HepG2 (cell line): ENCODE data around the gene SLC6A6. TPM values are rescaled to one million over a fixed set of nuclear protein-coding genes. Genes with fewer than 3 reads are reported as not detected.
A peak's percentile ranks its signal among the peaks of the same experiment; 100 is the strongest.

ENCODE experiments used
- ARID2 ChIP-seq: sonication (generic); formaldehyde crosslinking; IDR thresholded peaks from 2 replicates; pipeline ENCODE4 v1.8.1; 2022; ENCODE audit warnings: mild to moderate bottlenecking, missing genetic modification reagents, borderline replicate concordance
- ELF4 ChIP-seq: sonication (generic); formaldehyde crosslinking; IDR thresholded peaks from 2 replicates; pipeline ENCODE4 v1.5.0; 2020; ENCODE audit warnings: missing genetic modification reagents, mild to moderate bottlenecking, moderate library complexity, borderline replicate concordance
- GATAD2A ChIP-seq: IDR thresholded peaks from 2 replicates; pipeline ENCODE4 v1.6.1; 2016
- MEIS1 ChIP-seq: sonication (generic); formaldehyde crosslinking; IDR thresholded peaks from 2 replicates; pipeline ENCODE4 v1.9.0; 2021; ENCODE audit warnings: mild to moderate bottlenecking, missing genetic modification reagents, moderate library complexity, borderline replicate concordance
- NONO ChIP-seq, 2 experiments: fragments of 450-650 bp in 1 of 2; sonication (generic) in 1 of 2; formaldehyde crosslinking in 1 of 2; IDR thresholded peaks in 1 of 2; conservative IDR thresholded peaks in 1 of 2; 2 replicates each; pipeline versions ENCODE4 v1.6.1 to v1.8.0; 2017 to 2022; ENCODE audit warnings: mild to moderate bottlenecking in 1 of 2, missing genetic modification reagents in 1 of 2, moderate library complexity in 1 of 2
- SP1 ChIP-seq, 2 experiments: fragments of 450-650 bp in 1 of 2; sonication (generic) in 1 of 2; formaldehyde crosslinking in 1 of 2; IDR thresholded peaks; 2 replicates each; pipeline versions ENCODE4 v1.4.0 to v1.6.1; 2016 to 2020; ENCODE audit warnings: missing genetic modification reagents in 1 of 2
- ZFP90 ChIP-seq: sonication (generic); formaldehyde crosslinking; IDR thresholded peaks from 2 replicates; pipeline ENCODE4 v1.8.0; 2022; ENCODE audit warnings: missing genetic modification reagents, mild to moderate bottlenecking, inconsistent platforms, borderline replicate concordance
- ZNF17 ChIP-seq: sonication (generic); formaldehyde crosslinking; IDR thresholded peaks from 2 replicates; pipeline ENCODE4 v1.5.0; 2020; ENCODE audit warnings: mild to moderate bottlenecking, missing genetic modification reagents
- ZNF343 ChIP-seq: sonication (generic); formaldehyde crosslinking; IDR thresholded peaks from 2 replicates; pipeline ENCODE4 v1.4.0; 2020; ENCODE audit warnings: mild to moderate bottlenecking, missing genetic modification reagents
- ZNF569 ChIP-seq: sonication (generic); formaldehyde crosslinking; IDR thresholded peaks from 2 replicates; pipeline ENCODE4 v1.5.0; 2020; ENCODE audit warnings: mild to moderate bottlenecking, missing genetic modification reagents, moderate library complexity, borderline replicate concordance
- polyA plus RNA-seq, 8 experiments: library from polyadenylated mRNA; depleted of rRNA in 3 of 8; stranded (reverse) in 7 of 8; unstranded in 1 of 8; fragments of >200 nt; fragmentation: Illumina TruSeq in 4 of 8; extraction: Trizol in 4 of 8; gene quantifications; 2 replicates each; pipeline versions ENCODE4 v1.2.1 to v1.2.3, GENCODE V29; 2011 to 2016; ENCODE audit warnings: low read depth in 4 of 8, missing spikeins in 1 of 8, mixed read lengths in 1 of 8; ENCODE audit not compliant: insufficient read depth in 1 of 8
- total RNA-seq, 5 experiments: library from RNA; depleted of rRNA; stranded (reverse); fragments of >200 nt; fragmentation: Illumina TruSeq; extraction: Trizol; gene quantifications; 2 replicates each; pipeline ENCODE4 v1.2.3, GENCODE V29; 2016; ENCODE audit warnings: low read depth in 1 of 5
- TF ChIP-seq, protein P1 (sequence below): sonication (generic); formaldehyde crosslinking; IDR thresholded peaks from 2 replicates; pipeline ENCODE4 v1.5.1; 2020; ENCODE audit warnings: mild to moderate bottlenecking, missing genetic modification reagents, borderline replicate concordance
- TF ChIP-seq, protein P2 (sequence below): sonication (generic); formaldehyde crosslinking; IDR thresholded peaks from 2 replicates; pipeline ENCODE4 v1.4.0; 2020; ENCODE audit warnings: missing genetic modification reagents
- TF ChIP-seq, protein P3 (sequence below): sonication (generic); formaldehyde crosslinking; IDR thresholded peaks from 2 replicates; pipeline ENCODE4 v1.4.0; 2020; ENCODE audit warnings: mild to moderate bottlenecking, missing genetic modification reagents

SLC6A6 gene
- total and polyA plus RNA-seq, 2 of the 13 experiments (the other 11 are each of a cell fraction or from before 2014, with no cell fraction given), result 14.1 to 20.7 TPM

DNA sequence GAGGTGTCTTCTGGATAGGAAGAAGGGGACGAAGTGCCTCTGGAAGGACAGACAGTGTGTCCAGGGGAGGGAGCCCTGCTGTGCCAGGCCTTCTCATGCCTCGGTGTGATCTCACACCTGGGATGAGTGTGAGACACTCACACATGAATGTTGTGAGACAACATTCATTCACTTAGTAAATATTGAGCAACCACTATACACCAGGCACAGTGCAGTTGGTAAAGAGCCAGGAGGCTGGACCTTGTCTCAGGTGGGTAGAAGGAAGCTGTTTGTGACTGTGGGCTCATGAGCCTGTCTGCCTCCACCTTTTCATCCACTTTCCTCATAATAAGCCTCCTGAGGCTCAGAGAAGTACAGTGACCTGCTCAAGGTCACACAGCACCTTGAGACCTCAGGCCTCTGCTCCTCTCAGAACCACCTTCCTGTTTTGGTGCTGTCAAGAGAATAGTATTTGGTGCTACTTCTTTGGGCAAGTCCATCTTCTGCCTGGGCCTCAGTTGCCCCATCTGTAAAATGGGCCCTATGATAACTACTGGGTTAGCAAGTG lies 20.9 kb downstream of the SLC6A6 start (continued):
- no peak for TF ChIP-seq ZFP90
- no peak for TF ChIP-seq ARID2 (CRISPR knock-in tag)
- no peak for TF ChIP-seq ZNF17 (CRISPR knock-in tag)
- TF ChIP-seq SP1 (IDR thresholded peaks at IDR 0.05), result no peak
- no peak for TF ChIP-seq SP1 (CRISPR knock-in tag; IDR thresholded peaks at IDR 0.05)
- no peak for TF ChIP-seq ZNF343 (CRISPR knock-in tag)
- TF ChIP-seq, protein P1, sequence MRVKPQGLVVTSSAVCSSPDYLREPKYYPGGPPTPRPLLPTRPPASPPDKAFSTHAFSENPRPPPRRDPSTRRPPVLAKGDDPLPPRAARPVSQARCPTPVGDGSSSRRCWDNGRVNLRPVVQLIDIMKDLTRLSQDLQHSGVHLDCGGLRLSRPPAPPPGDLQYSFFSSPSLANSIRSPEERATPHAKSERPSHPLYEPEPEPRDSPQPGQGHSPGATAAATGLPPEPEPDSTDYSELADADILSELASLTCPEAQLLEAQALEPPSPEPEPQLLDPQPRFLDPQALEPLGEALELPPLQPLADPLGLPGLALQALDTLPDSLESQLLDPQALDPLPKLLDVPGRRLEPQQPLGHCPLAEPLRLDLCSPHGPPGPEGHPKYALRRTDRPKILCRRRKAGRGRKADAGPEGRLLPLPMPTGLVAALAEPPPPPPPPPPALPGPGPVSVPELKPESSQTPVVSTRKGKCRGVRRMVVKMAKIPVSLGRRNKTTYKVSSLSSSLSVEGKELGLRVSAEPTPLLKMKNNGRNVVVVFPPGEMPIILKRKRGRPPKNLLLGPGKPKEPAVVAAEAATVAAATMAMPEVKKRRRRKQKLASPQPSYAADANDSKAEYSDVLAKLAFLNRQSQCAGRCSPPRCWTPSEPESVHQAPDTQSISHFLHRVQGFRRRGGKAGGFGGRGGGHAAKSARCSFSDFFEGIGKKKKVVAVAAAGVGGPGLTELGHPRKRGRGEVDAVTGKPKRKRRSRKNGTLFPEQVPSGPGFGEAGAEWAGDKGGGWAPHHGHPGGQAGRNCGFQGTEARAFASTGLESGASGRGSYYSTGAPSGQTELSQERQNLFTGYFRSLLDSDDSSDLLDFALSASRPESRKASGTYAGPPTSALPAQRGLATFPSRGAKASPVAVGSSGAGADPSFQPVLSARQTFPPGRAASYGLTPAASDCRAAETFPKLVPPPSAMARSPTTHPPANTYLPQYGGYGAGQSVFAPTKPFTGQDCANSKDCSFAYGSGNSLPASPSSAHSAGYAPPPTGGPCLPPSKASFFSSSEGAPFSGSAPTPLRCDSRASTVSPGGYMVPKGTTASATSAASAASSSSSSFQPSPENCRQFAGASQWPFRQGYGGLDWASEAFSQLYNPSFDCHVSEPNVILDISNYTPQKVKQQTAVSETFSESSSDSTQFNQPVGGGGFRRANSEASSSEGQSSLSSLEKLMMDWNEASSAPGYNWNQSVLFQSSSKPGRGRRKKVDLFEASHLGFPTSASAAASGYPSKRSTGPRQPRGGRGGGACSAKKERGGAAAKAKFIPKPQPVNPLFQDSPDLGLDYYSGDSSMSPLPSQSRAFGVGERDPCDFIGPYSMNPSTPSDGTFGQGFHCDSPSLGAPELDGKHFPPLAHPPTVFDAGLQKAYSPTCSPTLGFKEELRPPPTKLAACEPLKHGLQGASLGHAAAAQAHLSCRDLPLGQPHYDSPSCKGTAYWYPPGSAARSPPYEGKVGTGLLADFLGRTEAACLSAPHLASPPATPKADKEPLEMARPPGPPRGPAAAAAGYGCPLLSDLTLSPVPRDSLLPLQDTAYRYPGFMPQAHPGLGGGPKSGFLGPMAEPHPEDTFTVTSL (CRISPR knock-in tag), result no peak
- no peak for TF ChIP-seq ELF4
- TF ChIP-seq MEIS1 (CRISPR knock-in tag), result 0 out of 2 replicates have a peak, but pooled peaks have one; percentile 56
- TF ChIP-seq, protein P2, sequence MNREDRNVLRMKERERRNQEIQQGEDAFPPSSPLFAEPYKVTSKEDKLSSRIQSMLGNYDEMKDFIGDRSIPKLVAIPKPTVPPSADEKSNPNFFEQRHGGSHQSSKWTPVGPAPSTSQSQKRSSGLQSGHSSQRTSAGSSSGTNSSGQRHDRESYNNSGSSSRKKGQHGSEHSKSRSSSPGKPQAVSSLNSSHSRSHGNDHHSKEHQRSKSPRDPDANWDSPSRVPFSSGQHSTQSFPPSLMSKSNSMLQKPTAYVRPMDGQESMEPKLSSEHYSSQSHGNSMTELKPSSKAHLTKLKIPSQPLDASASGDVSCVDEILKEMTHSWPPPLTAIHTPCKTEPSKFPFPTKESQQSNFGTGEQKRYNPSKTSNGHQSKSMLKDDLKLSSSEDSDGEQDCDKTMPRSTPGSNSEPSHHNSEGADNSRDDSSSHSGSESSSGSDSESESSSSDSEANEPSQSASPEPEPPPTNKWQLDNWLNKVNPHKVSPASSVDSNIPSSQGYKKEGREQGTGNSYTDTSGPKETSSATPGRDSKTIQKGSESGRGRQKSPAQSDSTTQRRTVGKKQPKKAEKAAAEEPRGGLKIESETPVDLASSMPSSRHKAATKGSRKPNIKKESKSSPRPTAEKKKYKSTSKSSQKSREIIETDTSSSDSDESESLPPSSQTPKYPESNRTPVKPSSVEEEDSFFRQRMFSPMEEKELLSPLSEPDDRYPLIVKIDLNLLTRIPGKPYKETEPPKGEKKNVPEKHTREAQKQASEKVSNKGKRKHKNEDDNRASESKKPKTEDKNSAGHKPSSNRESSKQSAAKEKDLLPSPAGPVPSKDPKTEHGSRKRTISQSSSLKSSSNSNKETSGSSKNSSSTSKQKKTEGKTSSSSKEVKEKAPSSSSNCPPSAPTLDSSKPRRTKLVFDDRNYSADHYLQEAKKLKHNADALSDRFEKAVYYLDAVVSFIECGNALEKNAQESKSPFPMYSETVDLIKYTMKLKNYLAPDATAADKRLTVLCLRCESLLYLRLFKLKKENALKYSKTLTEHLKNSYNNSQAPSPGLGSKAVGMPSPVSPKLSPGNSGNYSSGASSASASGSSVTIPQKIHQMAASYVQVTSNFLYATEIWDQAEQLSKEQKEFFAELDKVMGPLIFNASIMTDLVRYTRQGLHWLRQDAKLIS, result no peak
- TF ChIP-seq ZNF569, result no peak
- TF ChIP-seq, protein P3, sequence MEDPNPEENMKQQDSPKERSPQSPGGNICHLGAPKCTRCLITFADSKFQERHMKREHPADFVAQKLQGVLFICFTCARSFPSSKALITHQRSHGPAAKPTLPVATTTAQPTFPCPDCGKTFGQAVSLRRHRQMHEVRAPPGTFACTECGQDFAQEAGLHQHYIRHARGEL (CRISPR knock-in tag), result no peak
- TF ChIP-seq GATAD2A, result peak; percentile 91
- TF ChIP-seq NONO (IDR thresholded peaks at IDR 0.05), result no peak
- no peak for TF ChIP-seq NONO (CRISPR knock-in tag; conservative IDR thresholded peaks at IDR 0.05)
